ENCODE results near the gene TMEM120A. TPM values are rescaled to one million over a fixed set of nuclear protein-coding genes. Genes with fewer than 3 reads are reported as not detected.
"Not testable (repeated sequence)": the region's sequence is repeated elsewhere in the genome, so short reads cannot be mapped to it uniquely, and the experiment has no call there.

Gene TMEM120A
- total and polyA plus RNA-seq, 8 donors, result 29.5 to 72.0 (median 35.1) TPM

DNA sequence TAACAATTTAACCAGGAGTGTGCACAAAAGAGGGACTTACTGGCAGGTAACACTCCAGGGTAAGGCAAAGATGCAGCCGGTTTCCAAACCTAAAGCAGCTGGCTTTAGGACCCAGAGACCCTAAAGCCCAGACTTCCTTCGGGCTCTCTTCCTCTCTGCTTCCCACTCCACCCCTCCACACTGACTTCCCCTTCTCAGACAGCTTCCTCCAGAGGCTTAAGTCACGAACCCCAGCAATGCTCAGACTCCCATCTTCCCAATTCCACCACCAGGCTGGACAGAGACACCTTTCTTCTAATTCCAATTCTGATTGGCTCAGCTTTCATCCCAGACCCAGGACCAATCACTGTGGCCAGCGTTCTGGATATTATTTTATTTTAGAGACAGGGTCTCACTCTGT is 28.6 kb upstream of the TMEM120A start:
- Histone ChIP-seq H3K4me1 (no peaks in the 10 kb centered on the region), H3K9me3 (no peaks in the 10 kb centered on the region), H3K27ac (no peak overlapping the region), H3K4me3 (no peak overlapping the region), H3K27me3 (no peaks in the 10 kb centered on the region), H3K36me3 (peaks cover 0 to 13% (median 0%) of the 10 kb centered on the region in 3 donors)
- intact Hi-C loops (cut with DNase I), result loop anchor here (5.0 to 10.0 kb wide), 3 partner anchors 156 to 161 kb away; no protein-coding TSS in a partner anchor
- 67 to 69% methylated on average over 4 of the region's 4 CpGs for WGBS, 2 donors
- no peak for FAIRE-seq
- DNase-seq, result no peak
- ATAC-seq, result peak in 2 of 4 donors; percentile 58 to 73
- TF ChIP-seq, protein P1, sequence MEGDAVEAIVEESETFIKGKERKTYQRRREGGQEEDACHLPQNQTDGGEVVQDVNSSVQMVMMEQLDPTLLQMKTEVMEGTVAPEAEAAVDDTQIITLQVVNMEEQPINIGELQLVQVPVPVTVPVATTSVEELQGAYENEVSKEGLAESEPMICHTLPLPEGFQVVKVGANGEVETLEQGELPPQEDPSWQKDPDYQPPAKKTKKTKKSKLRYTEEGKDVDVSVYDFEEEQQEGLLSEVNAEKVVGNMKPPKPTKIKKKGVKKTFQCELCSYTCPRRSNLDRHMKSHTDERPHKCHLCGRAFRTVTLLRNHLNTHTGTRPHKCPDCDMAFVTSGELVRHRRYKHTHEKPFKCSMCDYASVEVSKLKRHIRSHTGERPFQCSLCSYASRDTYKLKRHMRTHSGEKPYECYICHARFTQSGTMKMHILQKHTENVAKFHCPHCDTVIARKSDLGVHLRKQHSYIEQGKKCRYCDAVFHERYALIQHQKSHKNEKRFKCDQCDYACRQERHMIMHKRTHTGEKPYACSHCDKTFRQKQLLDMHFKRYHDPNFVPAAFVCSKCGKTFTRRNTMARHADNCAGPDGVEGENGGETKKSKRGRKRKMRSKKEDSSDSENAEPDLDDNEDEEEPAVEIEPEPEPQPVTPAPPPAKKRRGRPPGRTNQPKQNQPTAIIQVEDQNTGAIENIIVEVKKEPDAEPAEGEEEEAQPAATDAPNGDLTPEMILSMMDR (IDR thresholded peaks at IDR 0.05), result no peak

- no peak overlapping the region for H3K27ac ChIP-seq
- no peaks in the 10 kb centered on the region for H3K27me3 ChIP-seq
- H3K9me3 ChIP-seq, result no peaks in the 10 kb centered on the region
- 93 to 94% methylated on average over 7 of the region's 7 CpGs for WGBS, 2 donors
- ATAC-seq, result no peak
- no peak for FAIRE-seq
- intact Hi-C loops (cut with DNase I), result loop anchor here (5.0 to 10.0 kb wide), 3 partner anchors 155 to 160 kb away; no protein-coding TSS in a partner anchor
- H3K4me1 ChIP-seq, result no peaks in the 10 kb centered on the region
- peak in 1 of 6 donors; percentile 13 for DNase-seq
- peaks cover 0 to 13% (median 0%) of the 10 kb centered on the region in 3 donors for H3K36me3 ChIP-seq
- TF ChIP-seq, protein P1 (IDR thresholded peaks at IDR 0.05), result no peak
- H3K4me3 ChIP-seq, result no peak overlapping the region
Measured at GRCh38 chr7:76022026-76022780, 27.8 kb upstream of the TMEM120A start.

GRCh38 chr7:76020031-76020714 is 25.8 kb upstream of the TMEM120A start:
- no peak overlapping the region for H3K27ac ChIP-seq
- no peak for FAIRE-seq
- DNase-seq, result peak; percentile 40 to 88 (median 76)
- ATAC-seq, result peak; percentile 68 to 95 (median 92)
- TF ChIP-seq, protein P1 (IDR thresholded peaks at IDR 0.05), result peak; percentile 84 to 86 (median 84)
- 41 to 44% methylated on average over 6 of the region's 6 CpGs for WGBS, 2 donors
- H3K4me3 ChIP-seq, result no peak overlapping the region
- no peaks in the 10 kb centered on the region for H3K4me1 ChIP-seq
- no peaks in the 10 kb centered on the region for H3K9me3 ChIP-seq
- no peaks in the 10 kb centered on the region for H3K27me3 ChIP-seq
- peaks cover 0 to 13% (median 0%) of the 10 kb centered on the region in 3 donors for H3K36me3 ChIP-seq
- intact Hi-C loops (cut with DNase I), result loop anchor here (5.0 to 10.0 kb wide), 3 partner anchors 153 to 158 kb away; no protein-coding TSS in a partner anchor

- DNase-seq; H3K4me1 ChIP-seq; H3K27me3 ChIP-seq; intact Hi-C loops (cut with DNase I); H3K9me3 ChIP-seq; H3K4me3 ChIP-seq; H3K27ac ChIP-seq; FAIRE-seq; ATAC-seq: not testable (repeated sequence)
- peaks cover 0 to 13% (median 0%) of the 10 kb centered on the region in 3 donors for H3K36me3 ChIP-seq
- 97 to 99% methylated on average over 4 of the region's 4 CpGs for WGBS, 2 donors
Measured at GRCh38 chr7:76018520-76018919, 24.1 kb upstream of the TMEM120A start.

DNA sequence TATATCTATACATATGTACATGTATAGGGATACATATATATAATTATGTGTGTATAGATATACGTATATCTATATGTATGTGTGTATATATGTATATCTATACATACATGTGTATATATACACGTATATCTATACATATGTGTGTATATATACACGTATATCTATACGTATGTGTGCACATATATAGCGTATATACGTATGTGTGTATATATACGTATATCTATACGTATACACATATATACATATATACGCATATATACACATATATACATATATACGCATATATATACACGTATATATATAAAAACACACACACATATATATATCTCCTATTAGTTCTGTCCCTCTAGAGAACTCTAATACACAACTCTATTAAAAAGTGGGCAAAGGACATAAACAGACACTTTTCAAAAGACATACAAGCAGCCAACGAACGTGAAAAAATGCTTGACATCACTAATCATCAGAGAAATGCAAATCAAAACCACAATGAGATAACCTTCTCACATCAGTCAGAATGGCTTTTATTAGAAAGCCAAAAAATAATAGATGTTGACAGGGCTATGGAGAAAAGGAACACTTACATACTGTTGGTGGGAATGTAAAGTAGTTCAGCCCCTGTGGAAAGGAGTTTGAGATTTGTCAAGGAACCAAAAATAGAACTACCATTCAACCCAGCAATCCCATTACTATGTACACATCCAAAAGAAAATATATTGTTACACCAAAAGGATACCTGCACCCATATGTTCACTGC is 22.0 kb upstream of the TMEM120A start:
- FAIRE-seq (peak; percentile 17), DNase-seq (no peak), ATAC-seq (no peak)
- Histone ChIP-seq H3K4me1 (no peaks in the 10 kb centered on the region), H3K27ac (no peak overlapping the region), H3K9me3 (no peaks in the 10 kb centered on the region), H3K36me3 (peaks cover 0 to 7% (median 0%) of the 10 kb centered on the region in 3 donors), H3K4me3 (no peak overlapping the region), H3K27me3 (no peaks in the 10 kb centered on the region)
- 88 to 89% methylated on average over 13 of the region's 13 CpGs for WGBS, 2 donors
- intact Hi-C loops (cut with DNase I), result no loop called here
- TF ChIP-seq, protein P1 (IDR thresholded peaks at IDR 0.05), result no peak
